IMR-90 (cell line): ENCODE results near the gene SOX6. TPM values are rescaled to one million over a fixed set of nuclear protein-coding genes. Genes with fewer than 3 reads are reported as not detected.
"Not testable (repeated sequence)": the region's sequence is repeated elsewhere in the genome, so short reads cannot be mapped to it uniquely, and the experiment has no call there.

Source experiments
- ATAC-seq: fragments of 200-7000 bp; cut with Tn5 transposase; 2 replicates; pipeline ENCODE4 v1.9.1; 2020; ENCODE audit warnings: low read depth, mild to moderate bottlenecking, moderate library complexity
- BruUV-seq: library from RNA; stranded (reverse); fragments of 400-500 nt; replicated peaks from 2 replicates; lab custom pipeline; 2021; lab: Mats Ljungman, UMichigan
- CTCF ChIA-PET: fragments of 300-600 bp; formaldehyde crosslinking; extraction: SDS; loops from one replicate; lab custom pipeline; 2021; ENCODE audit warnings: antibody characterized with exemption; lab: Yijun Ruan, JAX
- POLR2A ChIA-PET: fragments of 300-600 bp; sonication (Branson Sonifier 250); formaldehyde crosslinking; loops from one replicate; lab custom pipeline; 2022; ENCODE audit warnings: antibody characterized with exemption; ENCODE audit not compliant: unreplicated experiment; lab: Charles Lee
- DNase-seq: peaks from one replicate; pipeline ENCODE4 v3.0.0; 2013
- H2AFZ ChIP-seq: replicated peaks from 2 replicates; pipeline ENCODE3; 2013; ENCODE audit warnings: low read length, mild to moderate bottlenecking; ENCODE audit not compliant: poor library complexity
- H2AK5ac ChIP-seq: 2 replicates; pipeline ENCODE4 v1.6.1; 2013; ENCODE audit warnings: low read depth, low read length, inconsistent platforms
- H2AK9ac ChIP-seq: replicated peaks from 2 replicates; pipeline ENCODE3; 2013; ENCODE audit warnings: mild to moderate bottlenecking, low read depth, low read length, moderate library complexity; ENCODE audit not compliant: poor library complexity
- H2BK120ac ChIP-seq: 2 replicates; pipeline ENCODE4 v1.6.1; 2013; ENCODE audit warnings: low read depth, low read length, inconsistent platforms
- H2BK15ac ChIP-seq: 3 replicates; pipeline ENCODE4 v1.6.1; 2013; ENCODE audit warnings: low read depth, low read length, inconsistent platforms
- H2BK20ac ChIP-seq: 2 replicates; pipeline ENCODE4 v1.6.1; 2013; ENCODE audit warnings: low read depth, mild to moderate bottlenecking, inconsistent platforms, low read length, moderate library complexity
- H2BK5ac ChIP-seq: 2 replicates; pipeline ENCODE4 v1.6.1; 2013; ENCODE audit warnings: mild to moderate bottlenecking, low read depth, low read length, inconsistent platforms; ENCODE audit not compliant: poor library complexity, severe bottlenecking
- H3K14ac ChIP-seq: replicated peaks from 2 replicates; pipeline ENCODE4 v1.6.1; 2013; ENCODE audit warnings: low read depth, low read length, inconsistent platforms
- H3K18ac ChIP-seq: 2 replicates; pipeline ENCODE4 v1.6.1; 2013; ENCODE audit warnings: low read depth, low read length, control low read depth
- H3K23ac ChIP-seq: 2 replicates; pipeline ENCODE4 v1.6.1; 2013; ENCODE audit warnings: low read depth, low read length, inconsistent platforms
- H3K27ac ChIP-seq: 2 replicates; pipeline ENCODE4 v1.5.1; 2013; ENCODE audit warnings: mild to moderate bottlenecking, control low read depth, low read length; ENCODE audit not compliant: insufficient read depth
- H3K27me3 ChIP-seq: 2 replicates; pipeline ENCODE4 v1.6.1; 2013; ENCODE audit warnings: low read length; ENCODE audit not compliant: control insufficient read depth, insufficient read depth
- H3K36me3 ChIP-seq: 2 replicates; pipeline ENCODE4 v1.6.1; 2013; ENCODE audit warnings: low read length, mixed read lengths; ENCODE audit not compliant: control insufficient read depth, insufficient read depth
- H3K4ac ChIP-seq: 2 replicates; pipeline ENCODE4 v1.6.1; 2013; ENCODE audit warnings: low read depth, low read length, inconsistent platforms
- H3K4me1 ChIP-seq: 2 replicates; pipeline ENCODE4 v1.6.1; 2013; ENCODE audit warnings: low read length, mixed read lengths; ENCODE audit not compliant: control insufficient read depth, insufficient read depth
- H3K4me2 ChIP-seq: 2 replicates; pipeline ENCODE4 v1.6.1; 2013; ENCODE audit warnings: low read depth, mild to moderate bottlenecking, control low read depth, low read length, moderate library complexity
- H3K4me3 ChIP-seq: 2 replicates; pipeline ENCODE4 v1.5.1; 2013; ENCODE audit warnings: low read depth, mild to moderate bottlenecking, control low read depth, low read length, moderate library complexity; ENCODE audit not compliant: insufficient read depth
- H3K56ac ChIP-seq: 2 replicates; pipeline ENCODE4 v1.6.1; 2013; ENCODE audit warnings: low read length, inconsistent platforms; ENCODE audit not compliant: insufficient read depth; ENCODE audit errors: extremely low read depth
- H3K79me1 ChIP-seq, 2 experiments: 2 replicates each; pipeline ENCODE4 v1.6.1; 2013; ENCODE audit warnings: low read length in 2 of 2, inconsistent platforms in 1 of 2, low read depth in 1 of 2
- H3K9ac ChIP-seq: 2 replicates; pipeline ENCODE4 v1.6.1; 2013; ENCODE audit warnings: low read depth, low read length, control low read depth
- H3K9me1 ChIP-seq: 2 replicates; pipeline ENCODE4 v1.6.1; 2013; ENCODE audit warnings: low read length, inconsistent platforms; ENCODE audit not compliant: insufficient read depth
- H3K9me3 ChIP-seq: 2 replicates; pipeline ENCODE4 v1.6.1; 2013; ENCODE audit warnings: low read length; ENCODE audit not compliant: control insufficient read depth, insufficient read depth
- H4K20me1 ChIP-seq: 2 replicates; pipeline ENCODE4 v1.6.1; 2013; ENCODE audit warnings: low read length, inconsistent platforms; ENCODE audit not compliant: insufficient read depth
- H4K5ac ChIP-seq: 2 replicates; pipeline ENCODE4 v1.6.1; 2013; ENCODE audit warnings: mild to moderate bottlenecking, low read depth, low read length, control low read depth
- H4K8ac ChIP-seq, 2 experiments: 2 replicates each; pipeline ENCODE4 v1.6.1; 2013; ENCODE audit warnings: low read depth in 2 of 2, low read length in 2 of 2, control low read depth in 1 of 2, inconsistent platforms in 1 of 2
- H4K91ac ChIP-seq: 2 replicates; pipeline ENCODE4 v1.6.1; 2013; ENCODE audit warnings: low read depth, low read length, inconsistent platforms; ENCODE audit not compliant: insufficient read depth
- WGBS, 2 experiments: methylation state at CpG; one replicate each; pipeline versions ENCODE4 v1.1.5 to v1.1.7; 2013; ENCODE audit warnings: missing lambda C conversion rate in 2 of 2; ENCODE audit not compliant: insufficient read length in 1 of 2; ENCODE audit errors: extremely low coverage in 2 of 2; 5-methylcytosine and 5-hydroxymethylcytosine counted together
- dilution Hi-C: fragments of 300-500 bp; cut with HindIII; formaldehyde crosslinking; loops from one replicate; pipeline ENCODE4 v1.14.3; 2018; ENCODE audit warnings: low sequenced_read_pairs; ENCODE audit not compliant: unreplicated experiment
- in situ Hi-C: fragments of 300-500 bp; cut with MboI; formaldehyde crosslinking; loops from 3 replicates; pipeline ENCODE4 v1.14.3; 2019; ENCODE audit warnings: low sequenced_read_pairs, inconsistent platforms, mixed read lengths
- intact Hi-C: fragments of 100-400 bp; cut with micrococcal nuclease; formaldehyde crosslinking; loops from 2 replicates; pipeline ENCODE4 v1.10.0; 2022
- polyA plus RNA-seq, 3 experiments: library from polyadenylated mRNA; depleted of rRNA; stranded (reverse); fragments of >200 nt; gene quantifications; 2 replicates each; pipeline ENCODE4 v1.2.3, GENCODE V29; 2012; ENCODE audit warnings: low replicate concordance in 1 of 3
- total RNA-seq: library from RNA; depleted of rRNA; stranded (reverse); fragments of >200 nt; gene quantifications from 2 replicates; pipeline ENCODE4 v1.2.3, GENCODE V29; 2012

Gene SOX6
- total and polyA plus RNA-seq, 2 of the 4 experiments (the other 2 are of a cell fraction): 1.7 to 7.7 TPM

GRCh38 chr11:15922745-15923144, 433.6 kb downstream of the SOX6 start:
- H4K20me1 ChIP-seq, intact Hi-C loops, H3K23ac ChIP-seq, H4K8ac ChIP-seq, H4K5ac ChIP-seq, H3K4ac ChIP-seq, H3K27ac ChIP-seq, H2AK5ac ChIP-seq, H2BK5ac ChIP-seq, CTCF ChIA-PET, H2AK9ac ChIP-seq, H3K14ac ChIP-seq, H3K36me3 ChIP-seq, H3K9me1 ChIP-seq, DNase-seq, H3K9ac ChIP-seq, H2AFZ ChIP-seq, ATAC-seq, H3K4me1 ChIP-seq, H3K4me2 ChIP-seq, H3K27me3 ChIP-seq, POLR2A ChIA-PET, H3K9me3 ChIP-seq, dilution Hi-C loops, H3K56ac ChIP-seq, H3K18ac ChIP-seq, H2BK20ac ChIP-seq, H3K79me1 ChIP-seq, H4K91ac ChIP-seq, H3K4me3 ChIP-seq, H2BK120ac ChIP-seq, H2BK15ac ChIP-seq, in situ Hi-C loops, BruUV-seq: not testable (repeated sequence)
- no CpG with 5 or more reads among the region's 6 CpGs for WGBS, 2 experiments
